K562 (cell line): Measurements from ENCODE around the gene RBMS1. TPM values are rescaled to one million over a fixed set of nuclear protein-coding genes. Genes with fewer than 3 reads are reported as not detected.

Source experiments
- ATAC-seq: fragments of 200-7000 bp; cut with Tn5 transposase; 3 replicates; pipeline ENCODE4 v1.9.1; 2020; ENCODE audit warnings: moderate library complexity
- BruUV-seq: library from RNA; stranded (reverse); fragments of 400-500 nt; replicated peaks from 2 replicates; lab custom pipeline; 2021; lab: Mats Ljungman, UMichigan
- CTCF ChIA-PET: fragments of 300-600 bp; formaldehyde crosslinking; extraction: SDS; loops from one replicate; lab custom pipeline; 2021; ENCODE audit warnings: low intra/inter-chr PET ratio; lab: Yijun Ruan, JAX
- POLR2A ChIA-PET: fragments of 300-600, 350-650 bp; sonication (Branson Sonifier 250); formaldehyde crosslinking; extraction: SDS; loops from one replicate; lab custom pipeline; 2021; ENCODE audit warnings: antibody characterized with exemption, inconsistent platforms; lab: Yijun Ruan, JAX
- DNase-seq, 4 experiments: peaks; one replicate each; pipeline versions ENCODE4 v3.0.0 to v3.0.0-alpha.2; 2011 to 2018; ENCODE audit warnings: low spot score in 3 of 4, mixed read lengths in 3 of 4; ENCODE audit errors: extremely low read depth in 1 of 4
- FAIRE-seq: peaks from 2 replicates; lab custom pipeline; 2011; peaks lifted over from hg19 to GRCh38; lab: Jason Lieb, UNC
- H2AFZ ChIP-seq: 2 replicates; pipeline ENCODE4 v1.6.0; 2011; ENCODE audit warnings: low read depth, low read length, control low read depth, inconsistent platforms
- H3K27ac ChIP-seq: fragments of 200-600 bp; 3 replicates; pipeline ENCODE4 v1.8.0; 2011; ENCODE audit warnings: low read depth, mild to moderate bottlenecking, control low read depth, inconsistent platforms, low read length, moderate library complexity, mixed read lengths; ENCODE audit errors: extremely low read depth
- H3K27me3 ChIP-seq, 2 experiments: fragments of 300-600 bp in 1 of 2; 2 replicates in 1 of 2; 3 replicates in 1 of 2; pipeline versions ENCODE4 v1.6.0 to v1.8.0; 2011; ENCODE audit warnings: inconsistent platforms in 2 of 2, low read length in 2 of 2, mild to moderate bottlenecking in 1 of 2, mixed read lengths in 1 of 2, moderate library complexity in 1 of 2; ENCODE audit not compliant: control insufficient read depth in 2 of 2, insufficient read depth in 2 of 2
- H3K36me3 ChIP-seq: fragments of 300-600 bp; 3 replicates; pipeline ENCODE4 v1.8.0; 2011; ENCODE audit warnings: mild to moderate bottlenecking, low read length, inconsistent platforms; ENCODE audit not compliant: control insufficient read depth, insufficient read depth
- H3K4me1 ChIP-seq, 2 experiments: fragments of 200-600 bp in 1 of 2; replicated peaks in 1 of 2; 2 replicates in 1 of 2; 3 replicates in 1 of 2; pipeline versions ENCODE4 v1.5.1 to v1.8.0; 2011; ENCODE audit warnings: inconsistent platforms in 2 of 2, low read length in 2 of 2, mild to moderate bottlenecking in 1 of 2, mixed read lengths in 1 of 2, moderate library complexity in 1 of 2; ENCODE audit not compliant: control insufficient read depth in 2 of 2, insufficient read depth in 2 of 2
- H3K4me2 ChIP-seq: 2 replicates; pipeline ENCODE4 v1.6.1; 2011; ENCODE audit warnings: low read length, control low read depth, inconsistent platforms, mixed read lengths; ENCODE audit not compliant: insufficient read depth
- H3K4me3 ChIP-seq: fragments of 200-600 bp; sonication (generic), shearing (Covaris generic); 2 replicates; pipeline ENCODE4 v1.5.1; 2016; ENCODE audit warnings: control low read depth, inconsistent platforms
- H3K79me2 ChIP-seq: fragments of 200-600 bp; 3 replicates; pipeline ENCODE4 v1.8.0; 2011; ENCODE audit warnings: low read length, inconsistent platforms; ENCODE audit not compliant: control insufficient read depth, insufficient read depth
- H3K9ac ChIP-seq, 2 experiments: 2 replicates each; pipeline versions ENCODE4 v1.6.0 to v1.6.1; 2011; ENCODE audit warnings: low read depth in 2 of 2, low read length in 2 of 2, control low read depth in 1 of 2, inconsistent platforms in 1 of 2, mild to moderate bottlenecking in 1 of 2, mixed read lengths in 1 of 2; ENCODE audit not compliant: insufficient read depth in 1 of 2
- H3K9me1 ChIP-seq: one replicate; pipeline ENCODE4 v1.6.0; 2011; ENCODE audit warnings: inconsistent platforms, mild to moderate bottlenecking, low read length, moderate library complexity; ENCODE audit not compliant: control insufficient read depth, insufficient read depth
- H3K9me3 ChIP-seq: replicated peaks from 2 replicates; pipeline ENCODE4 v1.5.1; 2011; ENCODE audit warnings: low read depth, low read length, inconsistent platforms; ENCODE audit not compliant: control insufficient read depth, insufficient read depth
- H4K20me1 ChIP-seq: replicated peaks from 2 replicates; pipeline ENCODE4 v1.6.1; 2011; ENCODE audit warnings: low read length, inconsistent platforms, mixed read lengths; ENCODE audit not compliant: control insufficient read depth, insufficient read depth
- EHMT2 ChIP-seq: fragments of 450-650 bp; IDR thresholded peaks from 2 replicates; pipeline ENCODE4 v1.6.1; 2018; ENCODE audit warnings: antibody characterized with exemption
- ELF2 ChIP-seq: fragments of 250-450 bp; sonication (Bioruptor Pico); IDR thresholded peaks from 2 replicates; pipeline ENCODE4 v1.5.0; 2021; ENCODE audit warnings: mild to moderate bottlenecking
- ERF ChIP-seq: fragments of 450-650 bp; formaldehyde crosslinking; IDR thresholded peaks from 2 replicates; pipeline ENCODE4 v1.4.0; 2020; ENCODE audit warnings: mild to moderate bottlenecking, mixed read lengths
- FOSL1 ChIP-seq: fragments of 200-800 bp; sonication (Bioruptor generic); conservative IDR thresholded peaks from 2 replicates; pipeline ENCODE4 v1.6.1; 2016; ENCODE audit warnings: missing genetic modification characterization, missing compliant biosample characterization
- HCFC1 ChIP-seq: IDR thresholded peaks from 2 replicates; pipeline ENCODE4 v1.6.1; 2012; ENCODE audit warnings: low read depth, low read length, improper control_type of control experiment
- HNRNPK ChIP-seq: fragments of 200-400 bp; formaldehyde crosslinking; IDR thresholded peaks from one replicate; pipeline ENCODE4 v1.6.1; 2018; ENCODE audit warnings: mild to moderate bottlenecking, low read depth, low read length; ENCODE audit not compliant: poor library complexity, severe bottlenecking
- IRF9 ChIP-seq: fragments of 450-650 bp; IDR thresholded peaks from 2 replicates; pipeline ENCODE4 v1.6.1; 2016; ENCODE audit warnings: missing biosample characterization, missing genetic modification characterization
- JUN ChIP-seq, 2 experiments: sonication (generic) in 1 of 2; formaldehyde crosslinking in 1 of 2; IDR thresholded peaks; 2 replicates each; pipeline versions ENCODE4 v1.6.1 to v1.8.0; 2012 to 2022; ENCODE audit warnings: borderline replicate concordance in 2 of 2, mild to moderate bottlenecking in 2 of 2, improper control_type of control experiment in 1 of 2, low read depth in 1 of 2, low read length in 1 of 2, missing genetic modification reagents in 1 of 2
- JUNB ChIP-seq: fragments of 450-650 bp; formaldehyde crosslinking; conservative IDR thresholded peaks from 2 replicates; pipeline ENCODE4 v1.4.0; 2020; ENCODE audit warnings: mild to moderate bottlenecking
- KLF13 ChIP-seq: fragments of 450-650 bp; IDR thresholded peaks from 2 replicates; pipeline ENCODE4 v1.6.1; 2016; ENCODE audit warnings: missing genetic modification characterization, low read depth, mild to moderate bottlenecking, missing compliant biosample characterization, moderate library complexity, borderline replicate concordance
- MAFG ChIP-seq: fragments of 450-650 bp; conservative IDR thresholded peaks from 2 replicates; pipeline ENCODE4 v1.6.1; 2016; ENCODE audit warnings: missing genetic modification characterization, missing compliant biosample characterization
- MECOM ChIP-seq: fragments of 250-450 bp; sonication (Bioruptor Pico); IDR thresholded peaks from 2 replicates; pipeline ENCODE4 v1.8.0; 2022; ENCODE audit warnings: inconsistent platforms
- MEF2A ChIP-seq: IDR thresholded peaks from 2 replicates; pipeline ENCODE4 v1.6.1; 2011; ENCODE audit warnings: low read depth, mild to moderate bottlenecking, low read length, moderate library complexity; ENCODE audit not compliant: control insufficient read depth
- NFE2 ChIP-seq: IDR thresholded peaks from 2 replicates; pipeline ENCODE4 v1.6.1; 2014; ENCODE audit warnings: antibody characterized with exemption, low read depth
- PHF20 ChIP-seq: fragments of 450-650 bp; IDR thresholded peaks from 2 replicates; pipeline ENCODE4 v1.6.1; 2018; ENCODE audit not compliant: partially characterized antibody
- POLR3G ChIP-seq: IDR thresholded peaks from 2 replicates; pipeline ENCODE4 v1.6.1; 2011; ENCODE audit not compliant: insufficient read length, insufficient replicate concordance; ENCODE audit errors: extremely low read depth
- PYGO2 ChIP-seq: fragments of 450-650 bp; IDR thresholded peaks from 2 replicates; pipeline ENCODE4 v1.6.1; 2016; ENCODE audit warnings: mild to moderate bottlenecking, missing genetic modification characterization, moderate library complexity, missing compliant biosample characterization
- THRB ChIP-seq: fragments of 450-650 bp; formaldehyde crosslinking; conservative IDR thresholded peaks from 2 replicates; pipeline ENCODE4 v1.4.0; 2022; ENCODE audit warnings: mild to moderate bottlenecking, missing genetic modification characterization
- U2AF1 ChIP-seq: fragments of 200-400 bp; formaldehyde crosslinking; optimal IDR thresholded peaks from 2 replicates; pipeline ENCODE3; 2017; ENCODE audit warnings: mild to moderate bottlenecking, low read depth, low read length, moderate library complexity
- ZNF695 ChIP-seq: fragments of 450-650 bp; formaldehyde crosslinking; IDR thresholded peaks from 2 replicates; pipeline ENCODE4 v1.4.0; 2020; ENCODE audit warnings: mild to moderate bottlenecking, moderate library complexity
- WGBS: fragments of 100-300 bp; shearing (Covaris generic); methylation state at CpG from one replicate; pipeline ENCODE4 v1.1.6; 2016; ENCODE audit warnings: low coverage, mixed read lengths; ENCODE audit not compliant: insufficient coverage; ENCODE audit errors: missing lambda C conversion rate; 5-methylcytosine and 5-hydroxymethylcytosine counted together
- in situ Hi-C: fragments of 300-500 bp; cut with MboI; formaldehyde crosslinking; loops from 4 replicates; pipeline ENCODE4 v1.15.0; 2018; ENCODE audit warnings: inconsistent platforms, mixed read lengths
- intact Hi-C: fragments of 100-400 bp; cut with micrococcal nuclease; formaldehyde crosslinking; loops from 2 replicates; pipeline ENCODE4 v1.14.2; 2022
- polyA plus RNA-seq, 8 experiments: library from polyadenylated mRNA; depleted of rRNA in 4 of 8; stranded (reverse) in 5 of 8; unstranded in 3 of 8; fragments of >200 nt; fragmentation: Nextera tagmentation in 2 of 8; fragmentation: Illumina TruSeq in 1 of 8; extraction: Ambion mirVana in 2 of 8; extraction: Trizol in 1 of 8; gene quantifications; 2 replicates each; pipeline versions ENCODE4 v1.2.1 to v1.2.3, GENCODE V29; 2011 to 2014; ENCODE audit warnings: inconsistent platforms in 1 of 8, missing spikeins in 1 of 8
- total RNA-seq, 7 experiments: library from RNA; depleted of rRNA in 6 of 7; stranded (reverse); fragments of >200 nt in 6 of 7; fragmentation: Illumina TruSeq in 2 of 7; extraction: Trizol in 2 of 7; gene quantifications; 2 replicates each; pipeline versions ENCODE4 v1.2.1 to v1.2.3, GENCODE V29; 2011 to 2021; ENCODE audit warnings: low replicate concordance in 1 of 7
- TF ChIP-seq, protein P1 (sequence below), 2 experiments: fragments of 450-650 bp in 1 of 2; sonication (generic) in 1 of 2; formaldehyde crosslinking in 1 of 2; IDR thresholded peaks in 1 of 2; conservative IDR thresholded peaks in 1 of 2; 2 replicates each; pipeline versions ENCODE4 v1.6.1 to v1.8.1; 2016 to 2023; ENCODE audit warnings: mild to moderate bottlenecking in 2 of 2, moderate library complexity in 2 of 2, inconsistent platforms in 1 of 2, missing genetic modification reagents in 1 of 2

The RBMS1 gene
- total and polyA plus RNA-seq, 9 of the 15 experiments (the other 6 are each of a cell fraction or from before 2014, with no cell fraction given), result 0.04 to 0.31 (median 0.09) TPM; not detected in 6

DNA sequence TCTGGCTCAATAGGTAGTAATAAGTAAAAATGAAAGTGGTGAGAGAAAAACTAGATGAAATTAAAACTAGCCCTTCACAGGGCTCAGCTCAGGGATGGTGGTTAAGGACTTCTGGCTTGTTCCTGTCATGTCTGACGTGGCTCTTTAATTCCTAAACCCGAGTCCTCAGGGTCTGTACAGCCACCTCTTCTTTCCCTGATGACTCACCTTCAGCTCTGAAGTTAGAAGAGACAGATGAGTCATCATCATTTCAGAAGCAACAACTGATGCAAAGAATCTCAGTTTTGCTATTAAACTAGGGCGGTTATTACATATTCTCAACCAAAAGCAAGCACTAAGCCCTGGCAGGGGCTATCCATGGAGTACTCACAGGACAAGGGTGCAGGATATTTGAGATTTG lies 269.5 kb downstream of the RBMS1 start:
- Histone ChIP-seq H4K20me1 (no peaks in the 10 kb centered on the region), H3K4me3 (no peak overlapping the region), H3K27ac (no peak overlapping the region), H3K36me3 (no peaks in the 10 kb centered on the region), H3K27me3 (no peaks in the 10 kb centered on the region), H3K9me1 (no peaks in the 10 kb centered on the region), H3K79me2 (no peaks in the 10 kb centered on the region), H2AFZ (no peak overlapping the region), H3K9me3 (no peaks in the 10 kb centered on the region), H3K9ac (no peak overlapping the region), H3K4me1 (no peaks in the 10 kb centered on the region), H3K4me2 (no peak overlapping the region)
- POLR2A ChIA-PET, result no interaction called here
- intact Hi-C loops (no loop called here), in situ Hi-C loops (no loop called here)
- WGBS, result 0% methylated on average over 3 of the region's 3 CpGs
- FAIRE-seq (no peak), ATAC-seq (peak; percentile 56; the same call in 1 of the 3 replicates), DNase-seq (peak; percentile 20 to 28 (median 24))
- CTCF ChIA-PET, result no interaction called here
- BruUV-seq, result no TSS peak
- TF ChIP-seq NFE2 (0 out of 2 replicates have a peak, but pooled peaks have one; percentile 8), FOSL1 (tag) (peak; percentile 87), MEF2A (no peak), JUNB (CRISPR knock-in tag) (peak; percentile 85), JUN (IDR thresholded peaks at IDR 0.05; ENCODE audit: borderline replicate concordance, low read depth, low read length) (peak; percentile 81), JUN (CRISPR knock-in tag; IDR thresholded peaks at IDR 0.05; ENCODE audit: borderline replicate concordance) (no peak), MECOM (no peak), ZNF695 (CRISPR knock-in tag) (no peak), IRF9 (tag) (no peak), MAFG (tag) (no peak), HCFC1 (no peak), ERF (CRISPR knock-in tag) (no peak), KLF13 (tag) (no peak), HNRNPK (no peak), POLR3G (no peak), PYGO2 (tag) (no peak), THRB (CRISPR knock-in tag) (no peak), EHMT2 (no peak), ELF2 (CRISPR knock-in tag) (no peak), U2AF1 (no peak), PHF20 (no peak)
- TF ChIP-seq, protein P1, sequence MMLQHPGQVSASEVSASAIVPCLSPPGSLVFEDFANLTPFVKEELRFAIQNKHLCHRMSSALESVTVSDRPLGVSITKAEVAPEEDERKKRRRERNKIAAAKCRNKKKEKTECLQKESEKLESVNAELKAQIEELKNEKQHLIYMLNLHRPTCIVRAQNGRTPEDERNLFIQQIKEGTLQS (IDR thresholded peaks at IDR 0.05), result peak; percentile 94
- TF ChIP-seq, protein P1 (CRISPR knock-in tag; conservative IDR thresholded peaks at IDR 0.05), result no peak
